PFSK-1 (cell line): ENCODE data around the gene RAPGEF5.

ENCODE experiments used
- REST ChIP-seq, 2 experiments: IDR thresholded peaks; 2 replicates each; pipeline versions ENCODE4 v1.6.1 to v1.8.0; 2011 to 2012; ENCODE audit warnings: low read depth in 2 of 2, low read length in 2 of 2, control low read depth in 1 of 2, inconsistent platforms in 1 of 2, mild to moderate bottlenecking in 1 of 2, moderate library complexity in 1 of 2; ENCODE audit not compliant: insufficient read depth in 1 of 2
- TAF1 ChIP-seq: IDR thresholded peaks from 2 replicates; pipeline ENCODE4 v1.6.1; 2012; ENCODE audit warnings: low read length, control low read depth, borderline replicate concordance; ENCODE audit not compliant: insufficient read depth

GRCh38 chr7:22176791-22177412 is 180.1 kb downstream of the RAPGEF5 start:
- no peak for TF ChIP-seq TAF1
- no peak for TF ChIP-seq REST (IDR thresholded peaks at IDR 0.05; ENCODE audit: insufficient read depth in 1 of 2, low read depth in 2 of 2, low read length in 2 of 2)
